Measurements from ENCODE around the gene ADAMTSL1.

ADAMTSL1 gene

GRCh38 chr9:18604767-18605730, 131.1 kb downstream of the ADAMTSL1 start:
- no peak for DNase-seq (ENCODE audit: low read depth in 2 of 2, low spot score in 1 of 2)

GRCh38 chr9:18605766-18606180, 131.8 kb downstream of the ADAMTSL1 start:
- no peak for DNase-seq (ENCODE audit: low read depth in 2 of 2, low spot score in 1 of 2)

- no peak for DNase-seq (ENCODE audit: low read depth in 2 of 2, low spot score in 1 of 2)
Measured at GRCh38 chr9:18606281-18606680, 132.3 kb downstream of the ADAMTSL1 start.

- DNase-seq (ENCODE audit: low read depth in 2 of 2, low spot score in 1 of 2) = no peak
Measured at GRCh38 chr9:18606846-18607245, 132.9 kb downstream of the ADAMTSL1 start.

- no peak for DNase-seq (ENCODE audit: low read depth in 2 of 2, low spot score in 1 of 2)
Measured at GRCh38 chr9:18608371-18608770, 134.4 kb downstream of the ADAMTSL1 start.

GRCh38 chr9:18610956-18611355, 137.0 kb downstream of the ADAMTSL1 start:
- no peak for DNase-seq (ENCODE audit: low read depth in 2 of 2, low spot score in 1 of 2)

GRCh38 chr9:18611971-18612370, 138.0 kb downstream of the ADAMTSL1 start:
- DNase-seq (ENCODE audit: low read depth in 2 of 2, low spot score in 1 of 2) = no peak

- DNase-seq (ENCODE audit: low read depth in 2 of 2, low spot score in 1 of 2) = no peak
Measured at GRCh38 chr9:18614116-18614515, 140.2 kb downstream of the ADAMTSL1 start.

- DNase-seq (ENCODE audit: low read depth in 2 of 2, low spot score in 1 of 2) = no peak
Measured at GRCh38 chr9:18614651-18615050, 140.7 kb downstream of the ADAMTSL1 start.

GRCh38 chr9:18616976-18617375, 143.0 kb downstream of the ADAMTSL1 start:
- no peak for DNase-seq (ENCODE audit: low read depth in 2 of 2, low spot score in 1 of 2)

- no peak for DNase-seq (ENCODE audit: low read depth in 2 of 2, low spot score in 1 of 2)
Measured at GRCh38 chr9:18617759-18618158, 143.8 kb downstream of the ADAMTSL1 start.

GRCh38 chr9:18618862-18619261, 144.9 kb downstream of the ADAMTSL1 start:
- DNase-seq (ENCODE audit: low read depth in 2 of 2, low spot score in 1 of 2) = no peak

- DNase-seq (ENCODE audit: low read depth in 2 of 2, low spot score in 1 of 2) = no peak
Measured at GRCh38 chr9:18622186-18622836, 148.4 kb downstream of the ADAMTSL1 start.

- DNase-seq (ENCODE audit: low read depth in 2 of 2, low spot score in 1 of 2) = no peak
Measured at GRCh38 chr9:18623221-18624079, 149.5 kb downstream of the ADAMTSL1 start.

- no peak for DNase-seq (ENCODE audit: low read depth in 2 of 2, low spot score in 1 of 2)
Measured at GRCh38 chr9:18626046-18626698, 152.2 kb downstream of the ADAMTSL1 start.

GRCh38 chr9:18629136-18629535, 155.2 kb downstream of the ADAMTSL1 start:
- DNase-seq (ENCODE audit: low read depth in 2 of 2, low spot score in 1 of 2) = no peak

- no peak for DNase-seq (ENCODE audit: low read depth in 2 of 2, low spot score in 1 of 2)
Measured at GRCh38 chr9:18632632-18633403, 158.9 kb downstream of the ADAMTSL1 start.

GRCh38 chr9:18636781-18637180, 162.8 kb downstream of the ADAMTSL1 start:
- DNase-seq (ENCODE audit: low read depth in 2 of 2, low spot score in 1 of 2) = no peak

GRCh38 chr9:18638371-18639249, 164.7 kb downstream of the ADAMTSL1 start:
- DNase-seq (ENCODE audit: low read depth in 2 of 2, low spot score in 1 of 2) = no peak
